Liver (tissue), 9 donors: ENCODE data around the gene UBC. TPM values are rescaled to one million over a fixed set of nuclear protein-coding genes. Genes with fewer than 3 reads are reported as not detected.

ENCODE experiments used
- DNase-seq: peaks from one replicate; pipeline ENCODE4 v3.0.0-alpha.2; 2017; ENCODE audit warnings: low spot score
- H3K27ac ChIP-seq, 2 donors: one replicate each; pipeline ENCODE4 v1.7.0; 2013; ENCODE audit warnings: inconsistent platforms in 2 of 2, low read length in 2 of 2, control low read depth in 1 of 2, low read depth in 1 of 2, mild to moderate bottlenecking in 1 of 2
- H3K27me3 ChIP-seq, 4 donors: one replicate each; pipeline versions ENCODE4 v1.6.1 to v1.7.0; 2013; ENCODE audit warnings: low read length in 3 of 4, inconsistent platforms in 1 of 4, mild to moderate bottlenecking in 1 of 4, moderate library complexity in 1 of 4; ENCODE audit not compliant: control insufficient read depth in 4 of 4, insufficient read depth in 4 of 4
- H3K36me3 ChIP-seq, 4 donors: one replicate each; pipeline versions ENCODE4 v1.6.1 to v1.7.0; 2013; ENCODE audit warnings: low read length in 3 of 4, mild to moderate bottlenecking in 3 of 4, low read depth in 1 of 4, moderate library complexity in 1 of 4; ENCODE audit not compliant: control insufficient read depth in 4 of 4, insufficient read depth in 3 of 4
- H3K4me1 ChIP-seq, 4 donors: one replicate each; pipeline versions ENCODE4 v1.6.1 to v1.7.0; 2013; ENCODE audit warnings: low read length in 3 of 4, mild to moderate bottlenecking in 3 of 4, moderate library complexity in 1 of 4; ENCODE audit not compliant: control insufficient read depth in 4 of 4, insufficient read depth in 4 of 4
- H3K4me3 ChIP-seq, 3 donors: one replicate each; pipeline versions ENCODE4 v1.6.1 to v1.7.0; 2013; ENCODE audit warnings: low read length in 3 of 3, control low read depth in 1 of 3, low read depth in 1 of 3, mild to moderate bottlenecking in 1 of 3
- H3K9ac ChIP-seq, 2 donors: one replicate each; pipeline ENCODE4 v1.7.0; 2013; ENCODE audit warnings: low read length in 2 of 2, mild to moderate bottlenecking in 2 of 2, moderate library complexity in 2 of 2, control low read depth in 1 of 2, low read depth in 1 of 2
- H3K9me3 ChIP-seq, 4 donors: one replicate each; pipeline versions ENCODE4 v1.6.1 to v1.7.0; 2013; ENCODE audit warnings: low read length in 3 of 4; ENCODE audit not compliant: control insufficient read depth in 4 of 4
- EGR1 ChIP-seq, 2 donors: IDR thresholded peaks; 2 replicates each; pipeline ENCODE4 v1.6.1; 2016 to 2018; ENCODE audit warnings: antibody characterized with exemption in 2 of 2, low read depth in 2 of 2
- FOXA1 ChIP-seq: IDR thresholded peaks from 2 replicates; pipeline ENCODE4 v1.6.1; 2016; ENCODE audit warnings: antibody characterized with exemption
- FOXA2 ChIP-seq: IDR thresholded peaks from 2 replicates; pipeline ENCODE4 v1.6.1; 2016; ENCODE audit warnings: antibody characterized with exemption
- GABPA ChIP-seq, 2 donors: IDR thresholded peaks in 1 of 2; conservative IDR thresholded peaks in 1 of 2; 2 replicates each; pipeline ENCODE4 v1.6.1; 2016; ENCODE audit warnings: antibody characterized with exemption in 2 of 2, mild to moderate bottlenecking in 1 of 2, moderate library complexity in 1 of 2
- HNF4A ChIP-seq, 2 donors: conservative IDR thresholded peaks; 2 replicates each; pipeline ENCODE4 v1.6.1; 2016; ENCODE audit warnings: antibody characterized with exemption in 2 of 2, mild to moderate bottlenecking in 2 of 2
- HNF4G ChIP-seq: IDR thresholded peaks from 2 replicates; pipeline ENCODE4 v1.6.1; 2016; ENCODE audit warnings: antibody characterized with exemption
- JUND ChIP-seq, 2 donors: IDR thresholded peaks; 2 replicates each; pipeline ENCODE4 v1.6.1; 2016; ENCODE audit warnings: antibody characterized with exemption in 2 of 2
- NR2F2 ChIP-seq: IDR thresholded peaks from 2 replicates; pipeline ENCODE4 v1.6.1; 2016; ENCODE audit warnings: antibody characterized with exemption
- RXRA ChIP-seq, 2 donors: IDR thresholded peaks; 2 replicates each; pipeline ENCODE4 v1.6.1; 2017 to 2018; ENCODE audit warnings: antibody characterized with exemption in 2 of 2, mild to moderate bottlenecking in 1 of 2
- SP1 ChIP-seq: IDR thresholded peaks from 2 replicates; pipeline ENCODE4 v1.6.1; 2018; ENCODE audit warnings: antibody characterized with exemption, mild to moderate bottlenecking
- TAF1 ChIP-seq: conservative IDR thresholded peaks from 2 replicates; pipeline ENCODE4 v1.6.1; 2016; ENCODE audit warnings: antibody characterized with exemption, mild to moderate bottlenecking
- YY1 ChIP-seq: IDR thresholded peaks from 2 replicates; pipeline ENCODE4 v1.6.1; 2016; ENCODE audit warnings: antibody characterized with exemption, mild to moderate bottlenecking
- WGBS: extraction: QIAGEN DNeasy Blood & Tissue Kit; methylation state at CpG from one replicate; pipeline ENCODE4 v1.1.7; 2013; 5-methylcytosine and 5-hydroxymethylcytosine counted together
- polyA plus RNA-seq, 2 donors: library from polyadenylated mRNA; stranded (reverse) in 1 of 2; unstranded in 1 of 2; fragments of 200-250 nt in 1 of 2; fragments of >200 nt in 1 of 2; fragmentation: Nextera tagmentation in 1 of 2; extraction: Ambion mirVana in 1 of 2; gene quantifications; one replicate each; pipeline versions ENCODE4 v1.2.1 to v1.2.3, GENCODE V29; 2013 to 2015
- total RNA-seq, 2 donors: library from RNA; depleted of rRNA; stranded (reverse); fragments of >200 nt; gene quantifications; one replicate each; pipeline ENCODE4 v1.2.3, GENCODE V29; 2014
- TF ChIP-seq, protein P1 (sequence below): IDR thresholded peaks from 2 replicates; pipeline ENCODE4 v1.6.1; 2016; ENCODE audit warnings: antibody characterized with exemption
- TF ChIP-seq, protein P2 (sequence below): IDR thresholded peaks from 2 replicates; pipeline ENCODE4 v1.6.1; 2016; ENCODE audit warnings: antibody characterized with exemption
- TF ChIP-seq, protein P3 (sequence below): IDR thresholded peaks from 2 replicates; pipeline ENCODE4 v1.6.1; 2016; ENCODE audit warnings: antibody characterized with exemption
- TF ChIP-seq, protein P4 (sequence below): fragments of 150-350 bp; IDR thresholded peaks from 2 replicates; pipeline ENCODE4 v1.5.1; 2017; ENCODE audit warnings: improper control_type of control experiment, low read depth, low read length; ENCODE audit not compliant: missing input control
- TF ChIP-seq, protein P5 (sequence below): IDR thresholded peaks from 2 replicates; pipeline ENCODE4 v1.6.1; 2016; ENCODE audit warnings: antibody characterized with exemption, mild to moderate bottlenecking
- donor health status: healthy.
- donor health status: healthy.
- donor health status: healthy.
- donor health status: healthy.
- donor health status: healthy.

The UBC gene
- total RNA-seq (100 to 1,000 TPM; 503 to 624 TPM), polyA plus RNA-seq (100 to 1,000 TPM; 385 to 434 TPM)

DNA sequence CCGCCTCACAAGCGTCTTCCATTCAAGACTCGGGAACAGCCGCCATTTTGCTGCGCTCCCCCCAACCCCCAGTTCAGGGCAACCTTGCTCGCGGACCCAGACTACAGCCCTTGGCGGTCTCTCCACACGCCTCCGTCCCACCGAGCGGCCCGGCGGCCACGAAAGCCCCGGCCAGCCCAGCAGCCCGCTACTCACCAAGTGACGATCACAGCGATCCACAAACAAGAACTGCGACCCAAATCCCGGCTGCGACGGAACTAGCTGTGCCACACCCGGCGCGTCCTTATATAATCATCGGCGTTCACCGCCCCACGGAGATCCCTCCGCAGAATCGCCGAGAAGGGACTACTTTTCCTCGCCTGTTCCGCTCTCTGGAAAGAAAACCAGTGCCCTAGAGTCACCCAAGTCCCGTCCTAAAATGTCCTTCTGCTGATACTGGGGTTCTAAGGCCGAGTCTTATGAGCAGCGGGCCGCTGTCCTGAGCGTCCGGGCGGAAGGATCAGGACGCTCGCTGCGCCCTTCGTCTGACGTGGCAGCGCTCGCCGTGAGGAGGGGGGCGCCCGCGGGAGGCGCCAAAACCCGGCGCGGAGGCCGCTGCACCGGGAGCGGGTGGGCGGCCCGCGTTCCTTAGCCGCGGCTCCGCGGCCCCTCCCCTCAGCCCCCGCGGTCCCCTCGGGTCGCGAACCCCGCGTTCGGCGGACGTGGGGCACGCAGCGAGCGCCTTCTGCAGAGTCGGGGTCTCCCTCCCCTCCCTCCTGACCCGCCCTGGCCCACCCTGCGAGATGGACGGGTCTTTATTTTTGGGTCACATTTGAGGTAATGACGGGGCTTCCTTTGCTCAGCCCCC, at the start of gene UBC:
TSS of gene UBC (minus strand) at position 259 of the 847 bp plus-strand sequence. CDS start 879 bp downstream, outside the sequence.
- no peaks in the 10 kb centered on the region for H3K9me3 ChIP-seq
- TF ChIP-seq SP1 (peak; percentile 89), EGR1 (IDR thresholded peaks at IDR 0.05; ENCODE audit: low read depth in 2 of 2) (peak in 1 of 2 donors; percentile 70), RXRA (IDR thresholded peaks at IDR 0.05) (peak in 1 of 2 donors; percentile 50), FOXA1 (no peak), JUND (IDR thresholded peaks at IDR 0.05) (peak in 1 of 2 donors; percentile 63), HNF4A (conservative IDR thresholded peaks at IDR 0.05) (peak in 1 of 2 donors; percentile 32), FOXA2 (no peak), TAF1 (peak; percentile 99), HNF4G (no peak), YY1 (peak; percentile 97), NR2F2 (peak; percentile 50), GABPA (IDR thresholded peaks at IDR 0.05 in 1 of 2, conservative IDR thresholded peaks at IDR 0.05 in 1 of 2) (peak in 1 of 2 donors; percentile 59)
- TF ChIP-seq, protein P1, sequence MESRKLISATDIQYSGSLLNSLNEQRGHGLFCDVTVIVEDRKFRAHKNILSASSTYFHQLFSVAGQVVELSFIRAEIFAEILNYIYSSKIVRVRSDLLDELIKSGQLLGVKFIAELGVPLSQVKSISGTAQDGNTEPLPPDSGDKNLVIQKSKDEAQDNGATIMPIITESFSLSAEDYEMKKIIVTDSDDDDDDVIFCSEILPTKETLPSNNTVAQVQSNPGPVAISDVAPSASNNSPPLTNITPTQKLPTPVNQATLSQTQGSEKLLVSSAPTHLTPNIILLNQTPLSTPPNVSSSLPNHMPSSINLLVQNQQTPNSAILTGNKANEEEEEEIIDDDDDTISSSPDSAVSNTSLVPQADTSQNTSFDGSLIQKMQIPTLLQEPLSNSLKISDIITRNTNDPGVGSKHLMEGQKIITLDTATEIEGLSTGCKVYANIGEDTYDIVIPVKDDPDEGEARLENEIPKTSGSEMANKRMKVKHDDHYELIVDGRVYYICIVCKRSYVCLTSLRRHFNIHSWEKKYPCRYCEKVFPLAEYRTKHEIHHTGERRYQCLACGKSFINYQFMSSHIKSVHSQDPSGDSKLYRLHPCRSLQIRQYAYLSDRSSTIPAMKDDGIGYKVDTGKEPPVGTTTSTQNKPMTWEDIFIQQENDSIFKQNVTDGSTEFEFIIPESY: peak; percentile 69
- TF ChIP-seq, protein P2, sequence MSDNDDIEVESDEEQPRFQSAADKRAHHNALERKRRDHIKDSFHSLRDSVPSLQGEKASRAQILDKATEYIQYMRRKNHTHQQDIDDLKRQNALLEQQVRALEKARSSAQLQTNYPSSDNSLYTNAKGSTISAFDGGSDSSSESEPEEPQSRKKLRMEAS: peak; percentile 22
- TF ChIP-seq, protein P3, sequence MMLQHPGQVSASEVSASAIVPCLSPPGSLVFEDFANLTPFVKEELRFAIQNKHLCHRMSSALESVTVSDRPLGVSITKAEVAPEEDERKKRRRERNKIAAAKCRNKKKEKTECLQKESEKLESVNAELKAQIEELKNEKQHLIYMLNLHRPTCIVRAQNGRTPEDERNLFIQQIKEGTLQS: peak; percentile 79
- TF ChIP-seq, protein P4, sequence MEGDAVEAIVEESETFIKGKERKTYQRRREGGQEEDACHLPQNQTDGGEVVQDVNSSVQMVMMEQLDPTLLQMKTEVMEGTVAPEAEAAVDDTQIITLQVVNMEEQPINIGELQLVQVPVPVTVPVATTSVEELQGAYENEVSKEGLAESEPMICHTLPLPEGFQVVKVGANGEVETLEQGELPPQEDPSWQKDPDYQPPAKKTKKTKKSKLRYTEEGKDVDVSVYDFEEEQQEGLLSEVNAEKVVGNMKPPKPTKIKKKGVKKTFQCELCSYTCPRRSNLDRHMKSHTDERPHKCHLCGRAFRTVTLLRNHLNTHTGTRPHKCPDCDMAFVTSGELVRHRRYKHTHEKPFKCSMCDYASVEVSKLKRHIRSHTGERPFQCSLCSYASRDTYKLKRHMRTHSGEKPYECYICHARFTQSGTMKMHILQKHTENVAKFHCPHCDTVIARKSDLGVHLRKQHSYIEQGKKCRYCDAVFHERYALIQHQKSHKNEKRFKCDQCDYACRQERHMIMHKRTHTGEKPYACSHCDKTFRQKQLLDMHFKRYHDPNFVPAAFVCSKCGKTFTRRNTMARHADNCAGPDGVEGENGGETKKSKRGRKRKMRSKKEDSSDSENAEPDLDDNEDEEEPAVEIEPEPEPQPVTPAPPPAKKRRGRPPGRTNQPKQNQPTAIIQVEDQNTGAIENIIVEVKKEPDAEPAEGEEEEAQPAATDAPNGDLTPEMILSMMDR: no peak
- TF ChIP-seq, protein P5, sequence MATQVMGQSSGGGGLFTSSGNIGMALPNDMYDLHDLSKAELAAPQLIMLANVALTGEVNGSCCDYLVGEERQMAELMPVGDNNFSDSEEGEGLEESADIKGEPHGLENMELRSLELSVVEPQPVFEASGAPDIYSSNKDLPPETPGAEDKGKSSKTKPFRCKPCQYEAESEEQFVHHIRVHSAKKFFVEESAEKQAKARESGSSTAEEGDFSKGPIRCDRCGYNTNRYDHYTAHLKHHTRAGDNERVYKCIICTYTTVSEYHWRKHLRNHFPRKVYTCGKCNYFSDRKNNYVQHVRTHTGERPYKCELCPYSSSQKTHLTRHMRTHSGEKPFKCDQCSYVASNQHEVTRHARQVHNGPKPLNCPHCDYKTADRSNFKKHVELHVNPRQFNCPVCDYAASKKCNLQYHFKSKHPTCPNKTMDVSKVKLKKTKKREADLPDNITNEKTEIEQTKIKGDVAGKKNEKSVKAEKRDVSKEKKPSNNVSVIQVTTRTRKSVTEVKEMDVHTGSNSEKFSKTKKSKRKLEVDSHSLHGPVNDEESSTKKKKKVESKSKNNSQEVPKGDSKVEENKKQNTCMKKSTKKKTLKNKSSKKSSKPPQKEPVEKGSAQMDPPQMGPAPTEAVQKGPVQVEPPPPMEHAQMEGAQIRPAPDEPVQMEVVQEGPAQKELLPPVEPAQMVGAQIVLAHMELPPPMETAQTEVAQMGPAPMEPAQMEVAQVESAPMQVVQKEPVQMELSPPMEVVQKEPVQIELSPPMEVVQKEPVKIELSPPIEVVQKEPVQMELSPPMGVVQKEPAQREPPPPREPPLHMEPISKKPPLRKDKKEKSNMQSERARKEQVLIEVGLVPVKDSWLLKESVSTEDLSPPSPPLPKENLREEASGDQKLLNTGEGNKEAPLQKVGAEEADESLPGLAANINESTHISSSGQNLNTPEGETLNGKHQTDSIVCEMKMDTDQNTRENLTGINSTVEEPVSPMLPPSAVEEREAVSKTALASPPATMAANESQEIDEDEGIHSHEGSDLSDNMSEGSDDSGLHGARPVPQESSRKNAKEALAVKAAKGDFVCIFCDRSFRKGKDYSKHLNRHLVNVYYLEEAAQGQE: peak; percentile 97
- peak within 1 kb of the TSS; percentile 74 to 89 (median 80) for H3K4me3 ChIP-seq
- WGBS: under 1% methylated on average over 85 of the region's 85 CpGs
- H3K27ac ChIP-seq: peak within 1 kb of the TSS; percentile 100
- DNase-seq: peak; percentile 93
- peak within 1 kb of the TSS; percentile 99 to 100 for H3K9ac ChIP-seq
- H3K36me3 ChIP-seq: peaks cover 0 to 10% (median 5%) of the 10 kb centered on the region in 4 donors
- H3K4me1 ChIP-seq: peaks cover 6 to 33% (median 11%) of the 10 kb centered on the region in 4 donors
- no peaks in the 10 kb centered on the region for H3K27me3 ChIP-seq
